ENCODE results near the gene SMPDL3B.

The SMPDL3B gene

GRCh38 chr1:27940870-27941560, 6.2 kb downstream of the SMPDL3B start:
- no peak for DNase-seq (ENCODE audit: low spot score)

DNA sequence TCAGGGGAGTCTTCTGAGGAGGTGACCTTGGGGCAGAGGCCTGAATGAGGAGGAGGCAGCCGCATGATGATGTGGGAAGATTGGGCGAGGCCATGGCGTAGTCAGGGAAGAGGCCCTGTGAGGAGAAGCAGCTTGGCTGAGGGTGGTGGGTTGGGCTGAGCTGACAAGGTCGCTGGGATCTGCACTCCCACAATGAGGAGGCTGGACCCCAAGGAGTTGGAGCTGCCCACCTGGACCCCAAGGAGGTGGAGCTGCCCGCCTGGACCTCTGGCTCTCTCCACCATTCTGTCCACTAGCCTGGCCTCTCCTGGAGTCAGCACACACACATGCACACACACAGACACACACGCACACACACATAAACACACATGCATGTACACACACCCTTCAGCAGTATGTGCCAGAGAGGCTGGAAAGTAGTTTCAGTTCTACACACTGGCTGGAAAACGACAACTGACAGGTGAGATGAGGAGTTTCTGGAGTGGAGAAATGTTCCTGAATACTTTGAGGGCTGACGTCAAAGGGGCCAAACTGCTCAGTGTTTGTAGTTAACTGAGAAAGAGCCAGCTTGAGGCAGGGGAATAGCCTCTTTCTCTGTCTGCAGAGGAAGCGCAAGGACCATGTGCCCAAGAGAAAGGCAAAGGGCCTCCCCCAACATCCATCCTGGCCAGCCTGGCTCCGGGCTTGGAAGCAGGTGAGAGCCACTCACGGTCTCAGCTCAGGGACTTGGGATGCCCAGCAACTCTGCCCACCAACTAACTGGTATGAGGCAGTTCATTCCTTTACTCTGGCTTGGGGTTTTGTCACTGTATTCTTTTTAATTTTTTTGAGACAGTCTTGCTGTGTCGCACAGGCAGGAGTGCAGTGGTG, 7.1 kb downstream of the SMPDL3B start:
- DNase-seq (ENCODE audit: low spot score): no peak

DNA sequence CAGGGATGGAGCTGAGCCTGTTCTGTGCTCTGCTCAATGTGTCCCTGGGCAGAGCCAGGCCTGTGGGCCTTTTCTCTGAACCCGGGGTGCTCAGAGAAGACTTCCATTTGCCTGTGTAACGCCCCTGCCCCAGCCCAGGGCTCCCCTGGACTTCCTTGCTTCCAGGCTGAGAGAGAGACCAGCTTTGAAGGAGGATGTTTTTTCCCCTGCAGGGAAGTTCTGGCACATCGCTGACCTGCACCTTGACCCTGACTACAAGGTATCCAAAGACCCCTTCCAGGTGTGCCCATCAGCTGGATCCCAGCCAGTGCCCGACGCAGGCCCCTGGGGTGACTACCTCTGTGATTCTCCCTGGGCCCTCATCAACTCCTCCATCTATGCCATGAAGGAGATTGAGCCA, 10.2 kb downstream of the SMPDL3B start:
- no peak for DNase-seq (ENCODE audit: low spot score)

- no peak for DNase-seq (ENCODE audit: low spot score)
Measured at GRCh38 chr1:27949027-27949426, 14.2 kb downstream of the SMPDL3B start.

- DNase-seq (ENCODE audit: low spot score): no peak
Measured at GRCh38 chr1:27951396-27951795, 16.6 kb downstream of the SMPDL3B start.

DNA sequence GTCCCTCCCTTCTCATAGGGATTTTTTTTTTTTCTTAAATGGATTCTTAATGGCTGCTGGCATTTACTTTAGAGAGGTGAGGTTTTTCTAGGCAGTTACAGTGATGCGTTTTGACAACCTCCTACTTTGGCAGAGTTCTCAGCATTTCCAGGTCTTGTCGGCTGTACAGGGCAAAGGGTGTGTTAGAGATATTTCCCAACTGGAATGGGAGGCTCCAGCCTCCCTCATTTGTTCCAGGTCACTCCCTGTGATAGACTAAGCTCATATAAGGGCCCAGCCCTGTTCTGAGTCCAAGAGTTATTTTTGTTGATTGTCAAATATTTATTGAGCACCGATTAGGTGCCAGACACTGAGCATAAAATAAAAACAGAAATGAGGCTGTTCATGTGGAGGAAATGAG, 17.3 kb downstream of the SMPDL3B start:
- no peak for DNase-seq (ENCODE audit: low spot score)

- DNase-seq (ENCODE audit: low spot score): no peak
Measured at GRCh38 chr1:27954186-27954585, 19.4 kb downstream of the SMPDL3B start.

DNA sequence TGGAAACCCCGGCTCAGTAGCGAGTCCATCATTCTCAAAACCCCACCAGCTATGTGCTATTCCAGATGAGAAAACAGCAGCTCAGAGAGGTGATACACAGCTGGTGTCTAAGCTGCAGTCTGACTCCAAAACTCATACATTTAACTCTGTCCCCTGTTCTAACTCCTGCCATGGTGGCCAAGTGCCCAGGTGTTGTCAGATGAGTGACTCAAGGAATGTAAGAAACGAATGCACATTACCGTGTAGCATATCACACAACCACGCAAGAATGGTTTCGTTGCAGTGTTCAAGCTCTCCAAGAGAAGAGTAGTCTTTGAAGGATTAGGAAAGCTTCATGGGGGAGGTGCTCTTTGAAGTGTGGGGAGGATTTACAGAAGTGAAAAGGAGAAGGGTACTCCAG, 20.3 kb downstream of the SMPDL3B start:
- no peak for DNase-seq (ENCODE audit: low spot score)

DNA sequence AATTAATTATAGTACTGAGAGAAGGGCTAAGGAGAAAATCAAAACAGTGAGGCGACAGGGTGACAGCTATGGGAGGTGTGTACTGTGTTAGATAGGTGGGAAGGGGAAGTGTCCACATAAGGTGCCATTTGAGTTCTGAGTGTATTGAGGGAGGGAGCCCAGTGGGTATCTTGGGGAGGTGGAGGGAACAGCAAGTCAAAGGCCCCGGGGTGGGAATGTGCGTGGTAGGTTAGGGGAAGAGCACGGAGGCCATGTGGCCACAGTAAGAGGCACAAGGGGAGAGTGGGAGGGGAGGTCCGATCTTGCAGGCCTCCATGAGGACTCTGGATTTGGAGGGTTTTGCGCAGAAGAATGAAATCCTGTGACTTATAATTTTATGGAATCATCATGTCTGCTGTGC, 22.0 kb downstream of the SMPDL3B start:
- no peak for DNase-seq (ENCODE audit: low spot score)

DNA sequence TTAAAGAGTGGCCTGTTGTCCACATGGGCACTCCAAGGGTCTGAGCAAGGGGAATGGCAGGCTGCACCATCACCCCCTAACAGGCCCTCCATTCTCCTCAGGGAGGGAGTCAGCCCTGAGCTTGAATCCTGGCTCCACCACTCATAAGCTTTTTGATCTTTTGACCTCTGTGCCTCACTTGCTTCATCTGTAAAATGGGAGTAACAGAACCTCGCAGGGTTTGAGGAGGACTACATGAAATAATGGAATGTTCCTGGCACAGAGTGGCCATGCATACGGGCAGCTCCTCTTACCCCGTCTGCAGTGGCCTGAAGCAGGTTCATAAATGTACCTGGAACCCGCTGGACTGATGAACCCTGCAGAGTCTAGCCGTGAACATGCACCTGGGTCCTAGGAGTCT, 22.9 kb downstream of the SMPDL3B start:
- no peak for DNase-seq (ENCODE audit: low spot score)

DNA sequence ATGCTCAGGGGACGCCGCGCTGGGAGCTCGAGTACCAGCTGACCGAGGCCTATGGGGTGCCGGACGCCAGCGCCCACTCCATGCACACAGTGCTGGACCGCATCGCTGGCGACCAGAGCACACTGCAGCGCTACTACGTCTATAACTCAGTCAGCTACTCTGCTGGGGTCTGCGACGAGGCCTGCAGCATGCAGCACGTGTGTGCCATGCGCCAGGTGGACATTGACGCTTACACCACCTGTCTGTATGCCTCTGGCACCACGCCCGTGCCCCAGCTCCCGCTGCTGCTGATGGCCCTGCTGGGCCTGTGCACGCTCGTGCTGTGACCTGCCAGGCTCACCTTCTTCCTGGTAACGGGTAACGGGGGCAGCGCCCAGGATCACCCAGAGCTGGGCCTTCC, 23.7 kb downstream of the SMPDL3B start:
- no peak for DNase-seq (ENCODE audit: low spot score)

- DNase-seq (ENCODE audit: low spot score): peak; percentile 88
Measured at GRCh38 chr1:27959792-27960603, 25.2 kb downstream of the SMPDL3B start, which contains the start of gene XKR8. Gene XKR8, plus strand, starts transcription at chr1:27959973. Its CDS starts 97 bp downstream, at chr1:27960070.

DNA sequence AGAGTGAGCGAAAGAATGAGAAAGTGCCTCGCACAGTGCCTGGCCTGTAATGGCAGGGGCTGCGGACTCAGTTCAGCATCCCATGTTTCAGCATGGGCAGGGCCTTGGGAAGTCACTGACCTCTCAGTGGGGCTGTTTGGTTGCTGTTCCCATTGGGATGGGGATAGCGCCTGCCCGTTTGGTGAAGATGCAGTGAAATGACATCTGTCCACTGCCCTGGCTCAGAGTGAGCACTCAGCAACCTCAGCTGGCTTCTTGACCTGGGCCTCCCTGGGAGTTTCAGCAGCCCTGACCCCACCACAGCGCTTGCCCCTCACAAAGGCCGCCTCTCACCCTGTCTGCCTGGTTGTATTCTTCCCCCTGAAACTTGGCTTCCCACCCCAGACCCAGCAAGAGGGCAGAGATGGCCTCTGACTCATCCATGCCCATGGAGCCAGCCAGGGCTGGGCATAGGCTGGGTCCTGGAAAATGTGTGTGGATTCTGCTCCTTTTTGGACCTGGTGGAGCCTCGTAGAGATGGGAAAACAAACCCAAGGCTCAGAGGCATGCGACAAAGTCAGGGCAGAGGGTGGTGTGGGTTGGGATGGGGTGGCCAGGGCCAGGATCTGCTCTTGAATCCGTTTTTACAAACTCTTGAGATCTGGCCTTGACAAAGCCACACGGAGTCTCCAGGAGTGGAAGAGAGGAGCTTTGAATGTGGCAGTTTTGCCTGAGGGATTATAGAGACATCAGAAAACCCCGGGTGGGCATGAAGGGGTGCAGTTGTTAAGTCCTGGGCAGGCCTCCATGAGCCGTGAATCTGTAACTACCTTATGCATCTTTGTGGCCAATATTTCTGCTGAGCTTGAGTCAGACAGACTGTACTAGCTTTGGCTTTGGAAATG, 26.2 kb downstream of the SMPDL3B start:
- DNase-seq (ENCODE audit: low spot score): no peak

- DNase-seq (ENCODE audit: low spot score): no peak
Measured at GRCh38 chr1:27961646-27962221, 26.9 kb downstream of the SMPDL3B start.

GRCh38 chr1:27963393-27963792, 28.6 kb downstream of the SMPDL3B start:
- DNase-seq (ENCODE audit: low spot score): no peak

GRCh38 chr1:27966402-27967105, 31.8 kb downstream of the SMPDL3B start:
- DNase-seq (ENCODE audit: low spot score): peak; percentile 65

DNA sequence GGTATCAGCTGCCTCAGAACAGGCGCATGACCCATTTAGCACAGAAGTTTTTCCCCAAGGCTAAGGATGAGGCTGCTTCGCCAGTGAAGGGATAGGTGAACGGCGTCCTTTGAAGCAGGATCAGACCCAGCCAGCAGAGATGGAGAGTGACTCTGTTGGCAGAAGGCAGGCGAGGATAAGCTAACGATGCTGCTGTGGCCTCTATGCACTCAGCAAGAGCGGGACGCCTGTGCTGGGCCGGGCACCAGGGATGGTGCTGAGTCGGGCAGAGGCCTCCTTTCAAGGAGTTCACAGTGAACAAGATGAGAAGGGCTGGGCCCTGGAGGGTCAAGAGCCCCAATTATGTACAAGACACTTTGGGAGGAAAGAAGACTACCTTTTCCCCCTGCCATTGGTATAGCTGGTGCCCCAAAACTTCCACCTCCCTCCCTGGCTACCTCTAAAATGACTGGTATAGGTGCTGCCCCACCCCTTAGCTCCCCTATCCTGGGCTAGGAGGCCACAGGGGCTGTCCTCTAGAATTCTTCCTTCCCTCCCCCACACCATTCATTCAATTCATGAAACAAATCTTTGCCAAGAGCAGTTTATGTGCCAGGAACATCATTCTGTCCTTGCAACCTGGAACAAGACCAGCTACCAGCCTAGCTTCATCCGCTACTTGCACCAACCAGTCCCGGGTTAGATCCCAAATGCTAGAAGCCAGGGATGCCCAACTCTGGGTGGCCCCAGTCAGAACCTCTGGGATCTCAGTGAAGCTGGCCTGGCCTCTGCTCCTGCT, 32.5 kb downstream of the SMPDL3B start:
- DNase-seq (ENCODE audit: low spot score): no peak

DNA sequence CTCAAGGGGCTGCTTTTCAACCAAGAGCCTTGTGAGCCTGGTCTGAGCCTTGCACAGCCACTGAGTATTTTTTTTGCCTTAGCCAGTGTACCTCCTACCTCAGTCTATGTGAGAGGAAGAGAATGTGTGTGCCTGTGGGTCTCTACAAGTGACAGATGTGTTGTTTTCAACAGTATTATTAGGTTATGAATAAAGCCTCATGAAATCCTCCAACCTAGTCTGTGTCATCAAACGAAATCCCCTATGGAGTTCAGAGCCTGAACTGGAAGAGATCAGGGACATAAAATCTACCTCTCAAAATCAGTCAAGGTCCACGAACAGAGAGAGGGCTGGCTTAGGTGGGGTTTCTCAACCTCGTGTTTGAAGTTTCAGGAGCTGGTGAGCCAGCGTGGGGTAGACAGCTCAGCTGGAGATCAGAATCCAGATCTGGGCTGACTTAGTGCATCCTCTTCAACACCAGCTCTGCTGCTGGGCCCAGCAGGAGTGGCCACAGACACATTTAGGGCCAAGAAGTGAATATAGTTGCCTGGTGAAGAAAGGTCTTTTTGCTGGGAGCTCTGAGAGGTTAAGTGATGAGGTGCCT, 33.2 kb downstream of the SMPDL3B start:
- DNase-seq (ENCODE audit: low spot score): no peak

GRCh38 chr1:27968692-27969091, 33.9 kb downstream of the SMPDL3B start:
- DNase-seq (ENCODE audit: low spot score): peak; percentile 88
